HG02759 (cell line): ENCODE measurements around the gene RBP3.
"Not testable (repeated sequence)": the region's sequence is repeated elsewhere in the genome, so short reads cannot be mapped to it uniquely, and the experiment has no call there.

Experiments used
- ATAC-seq: cut with Tn5 transposase; IDR thresholded peaks from one replicate; pipeline ENCODE4 v1.9.1; 2021; ENCODE audit warnings: mild to moderate bottlenecking, moderate library complexity; ENCODE audit not compliant: unreplicated experiment

The RBP3 gene

GRCh38 chr10:47370015-47370767 is 22.0 kb downstream of the RBP3 start:
- ATAC-seq = no peak

- no peak for ATAC-seq
Measured at GRCh38 chr10:47370878-47371277, 22.7 kb downstream of the RBP3 start.

GRCh38 chr10:47371629-47372485 is 23.7 kb downstream of the RBP3 start:
- no peak for ATAC-seq

- no peak for ATAC-seq
Measured at GRCh38 chr10:47372726-47373125, 24.6 kb downstream of the RBP3 start.

- ATAC-seq = no peak
Measured at GRCh38 chr10:47374611-47375536, 26.7 kb downstream of the RBP3 start.

GRCh38 chr10:47376522-47377220 is 28.5 kb downstream of the RBP3 start:
- no peak for ATAC-seq

GRCh38 chr10:47378183-47378510 is 30.0 kb downstream of the RBP3 start:
- no peak for ATAC-seq

GRCh38 chr10:47378606-47379444 is 30.7 kb downstream of the RBP3 start:
- ATAC-seq = no peak

- ATAC-seq = no peak
Measured at GRCh38 chr10:47379445-47379785, 31.3 kb downstream of the RBP3 start.

GRCh38 chr10:47379901-47380300 is 31.7 kb downstream of the RBP3 start:
- no peak for ATAC-seq

- ATAC-seq = no peak
Measured at GRCh38 chr10:47380341-47381102, 32.4 kb downstream of the RBP3 start.

GRCh38 chr10:47381103-47381395 is 32.9 kb downstream of the RBP3 start:
- ATAC-seq = no peak

- no peak for ATAC-seq
Measured at GRCh38 chr10:47381427-47382379, 33.5 kb downstream of the RBP3 start.

GRCh38 chr10:47383261-47384147 is 35.3 kb downstream of the RBP3 start:
- ATAC-seq = no peak

GRCh38 chr10:47384148-47384921 is 36.2 kb downstream of the RBP3 start, which contains the start of gene ZNF488:
TSS of gene ZNF488 (minus strand) at chr10:47384293. CDS start at chr10:47368829, 15,464 bp downstream.
- peak; percentile 98 for ATAC-seq

GRCh38 chr10:47386104-47386503 is 37.9 kb downstream of the RBP3 start:
- not testable (repeated sequence) for ATAC-seq
